Keratinocyte (primary cell): Measurements from ENCODE around the gene CISTR. TPM values are rescaled to one million over a fixed set of nuclear protein-coding genes. Genes with fewer than 3 reads are reported as not detected.

Experiments
- DNase-seq: peaks from one replicate; pipeline ENCODE4 v3.0.0-alpha.2; 2011; ENCODE audit warnings: low read depth, missing footprints, low spot score
- FAIRE-seq: peaks from 2 replicates; lab custom pipeline; 2011; peaks lifted over from hg19 to GRCh38; lab: Jason Lieb, UNC
- H2AFZ ChIP-seq: 2 replicates; pipeline ENCODE4 v1.6.0; 2012; ENCODE audit warnings: low read length, control low read depth, inconsistent platforms; ENCODE audit not compliant: control insufficient read depth
- H3K27ac ChIP-seq: 2 replicates; pipeline ENCODE4 v1.5.1; 2011; ENCODE audit warnings: low read length; ENCODE audit not compliant: control insufficient read depth, insufficient read depth
- H3K27me3 ChIP-seq: 3 replicates; pipeline ENCODE4 v1.6.0; 2011; ENCODE audit warnings: low read length; ENCODE audit not compliant: control insufficient read depth, insufficient read depth; ENCODE audit errors: extremely low read depth
- H3K36me3 ChIP-seq, 2 experiments: 2 replicates in 1 of 2; 3 replicates in 1 of 2; pipeline ENCODE4 v1.5.1; 2011; ENCODE audit warnings: low read length in 2 of 2, mild to moderate bottlenecking in 1 of 2; ENCODE audit not compliant: control insufficient read depth in 2 of 2, insufficient read depth in 2 of 2; ENCODE audit errors: extremely low read depth in 1 of 2
- H3K4me1 ChIP-seq: 3 replicates; pipeline ENCODE4 v1.5.1; 2011; ENCODE audit warnings: low read length; ENCODE audit not compliant: control insufficient read depth, insufficient read depth; ENCODE audit errors: extremely low read depth
- H3K4me2 ChIP-seq: 3 replicates; pipeline ENCODE4 v1.6.0; 2011; ENCODE audit warnings: low read depth, low read length; ENCODE audit not compliant: control insufficient read depth, insufficient read depth; ENCODE audit errors: extremely low read depth
- H3K4me3 ChIP-seq, 3 experiments: fragments of 200-600 bp in 1 of 3; sonication (generic) in 1 of 3; 2 replicates in 2 of 3; 3 replicates in 1 of 3; pipeline ENCODE4 v1.5.1; 2011 to 2016; ENCODE audit warnings: low read length in 3 of 3, mild to moderate bottlenecking in 3 of 3, control low read depth in 2 of 3, inconsistent platforms in 1 of 3, low read depth in 1 of 3, mixed read lengths in 1 of 3, mixed run types in 1 of 3, moderate library complexity in 1 of 3; ENCODE audit not compliant: control insufficient read depth in 2 of 3, insufficient read depth in 2 of 3; ENCODE audit errors: extremely low read depth in 1 of 3
- H3K79me2 ChIP-seq: 2 replicates; pipeline ENCODE4 v1.6.0; 2012; ENCODE audit warnings: low read length; ENCODE audit not compliant: control insufficient read depth, insufficient read depth
- H3K9ac ChIP-seq: 3 replicates; pipeline ENCODE4 v1.6.0; 2011; ENCODE audit warnings: low read length; ENCODE audit not compliant: control insufficient read depth, insufficient read depth; ENCODE audit errors: extremely low read depth
- H3K9me1 ChIP-seq: 3 replicates; pipeline ENCODE4 v1.6.0; 2011; ENCODE audit warnings: low read length; ENCODE audit not compliant: control insufficient read depth, insufficient read depth; ENCODE audit errors: extremely low read depth
- H3K9me3 ChIP-seq: 2 replicates; pipeline ENCODE4 v1.5.1; 2012; ENCODE audit warnings: low read depth, low read length; ENCODE audit not compliant: control insufficient read depth
- H4K20me1 ChIP-seq: 3 replicates; pipeline ENCODE4 v1.6.0; 2011; ENCODE audit warnings: low read length; ENCODE audit not compliant: control insufficient read depth, insufficient read depth; ENCODE audit errors: extremely low read depth
- EZH2 ChIP-seq: IDR thresholded peaks from one replicate; pipeline ENCODE4 v1.6.1; 2012; ENCODE audit warnings: inconsistent platforms, mild to moderate bottlenecking, low read length, moderate library complexity
- dilution Hi-C: fragments of 300-500 bp; cut with MboI; formaldehyde crosslinking; loops from one replicate; pipeline ENCODE4 v1.7.0; 2020; ENCODE audit warnings: low sequenced_read_pairs; ENCODE audit not compliant: extremely low pct_ligation_motif_present
- polyA plus RNA-seq, 5 experiments: library from polyadenylated mRNA; depleted of rRNA in 3 of 5; stranded (reverse) in 3 of 5; stranded (forward) in 1 of 5; unstranded in 1 of 5; fragments of >200 nt; gene quantifications; 1 replicate in 1 of 5; 2 replicates in 3 of 5; 3 replicates in 1 of 5; pipeline versions ENCODE4 v1.2.1 to v1.2.3, GENCODE V29; 2011 to 2012; ENCODE audit warnings: missing spikeins in 2 of 5, low read depth in 1 of 5, low replicate concordance in 1 of 5
- TF ChIP-seq, protein P1 (sequence below), 3 experiments: IDR thresholded peaks in 1 of 3; conservative IDR thresholded peaks in 1 of 3; optimal IDR thresholded peaks in 1 of 3; 2 replicates in 2 of 3; 3 replicates in 1 of 3; pipeline versions ENCODE3 to v1.5.1; 2011; ENCODE audit warnings: low read length in 3 of 3, mild to moderate bottlenecking in 3 of 3, moderate library complexity in 2 of 3, control low read depth in 1 of 3, inconsistent platforms in 1 of 3; ENCODE audit not compliant: insufficient read depth in 2 of 3; ENCODE audit errors: extremely low read depth in 1 of 3

Gene CISTR
- polyA plus RNA-seq, 1 donor (not counting 4 experiments of a cell fraction or from before 2014, with no cell fraction given): not detected

DNA sequence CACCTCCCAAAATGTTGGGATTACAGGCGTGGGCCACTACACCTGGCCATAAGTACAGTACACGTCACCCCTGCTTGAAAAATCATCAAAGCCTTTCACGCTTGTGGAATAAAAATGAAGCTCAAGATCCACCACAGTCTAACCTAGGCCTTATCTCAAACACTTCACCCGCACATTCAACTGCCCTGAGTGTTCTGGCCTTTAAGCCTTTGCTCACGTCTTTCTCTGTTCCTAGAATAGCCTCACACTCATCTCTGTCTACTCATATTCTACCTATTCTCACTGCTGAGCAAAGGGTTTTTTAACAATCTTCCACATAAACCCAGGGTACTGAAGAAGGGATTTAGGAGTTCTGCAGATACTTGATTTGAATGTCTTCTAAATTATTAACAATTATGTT, 34.5 kb downstream of the CISTR start:
- DNase-seq: no peak
- no peak overlapping the region for H3K4me3 ChIP-seq
- H3K79me2 ChIP-seq: no peaks in the 10 kb centered on the region
- H3K36me3 ChIP-seq: peaks cover 6 to 28% of the 10 kb centered on the region in 2 experiments
- H3K9me3 ChIP-seq: no peaks in the 10 kb centered on the region
- no peak for FAIRE-seq
- H4K20me1 ChIP-seq: no peaks in the 10 kb centered on the region
- H3K27me3 ChIP-seq: no peaks in the 10 kb centered on the region
- no peak overlapping the region for H2AFZ ChIP-seq
- dilution Hi-C loops: no loop called here
- H3K4me2 ChIP-seq: no peak overlapping the region
- H3K27ac ChIP-seq: no peak overlapping the region
- H3K9ac ChIP-seq: no peak overlapping the region
- H3K4me1 ChIP-seq: no peaks in the 10 kb centered on the region
- no peaks in the 10 kb centered on the region for H3K9me1 ChIP-seq
- no peak for TF ChIP-seq EZH2
- TF ChIP-seq, protein P1, sequence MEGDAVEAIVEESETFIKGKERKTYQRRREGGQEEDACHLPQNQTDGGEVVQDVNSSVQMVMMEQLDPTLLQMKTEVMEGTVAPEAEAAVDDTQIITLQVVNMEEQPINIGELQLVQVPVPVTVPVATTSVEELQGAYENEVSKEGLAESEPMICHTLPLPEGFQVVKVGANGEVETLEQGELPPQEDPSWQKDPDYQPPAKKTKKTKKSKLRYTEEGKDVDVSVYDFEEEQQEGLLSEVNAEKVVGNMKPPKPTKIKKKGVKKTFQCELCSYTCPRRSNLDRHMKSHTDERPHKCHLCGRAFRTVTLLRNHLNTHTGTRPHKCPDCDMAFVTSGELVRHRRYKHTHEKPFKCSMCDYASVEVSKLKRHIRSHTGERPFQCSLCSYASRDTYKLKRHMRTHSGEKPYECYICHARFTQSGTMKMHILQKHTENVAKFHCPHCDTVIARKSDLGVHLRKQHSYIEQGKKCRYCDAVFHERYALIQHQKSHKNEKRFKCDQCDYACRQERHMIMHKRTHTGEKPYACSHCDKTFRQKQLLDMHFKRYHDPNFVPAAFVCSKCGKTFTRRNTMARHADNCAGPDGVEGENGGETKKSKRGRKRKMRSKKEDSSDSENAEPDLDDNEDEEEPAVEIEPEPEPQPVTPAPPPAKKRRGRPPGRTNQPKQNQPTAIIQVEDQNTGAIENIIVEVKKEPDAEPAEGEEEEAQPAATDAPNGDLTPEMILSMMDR (optimal IDR thresholded peaks at IDR 0.05 in 1 of 3, IDR thresholded peaks at IDR 0.05 in 1 of 3, conservative IDR thresholded peaks at IDR 0.05 in 1 of 3; ENCODE audit: extremely low read depth in 1 of 3, insufficient read depth in 2 of 3, low read length in 3 of 3): no peak

DNA sequence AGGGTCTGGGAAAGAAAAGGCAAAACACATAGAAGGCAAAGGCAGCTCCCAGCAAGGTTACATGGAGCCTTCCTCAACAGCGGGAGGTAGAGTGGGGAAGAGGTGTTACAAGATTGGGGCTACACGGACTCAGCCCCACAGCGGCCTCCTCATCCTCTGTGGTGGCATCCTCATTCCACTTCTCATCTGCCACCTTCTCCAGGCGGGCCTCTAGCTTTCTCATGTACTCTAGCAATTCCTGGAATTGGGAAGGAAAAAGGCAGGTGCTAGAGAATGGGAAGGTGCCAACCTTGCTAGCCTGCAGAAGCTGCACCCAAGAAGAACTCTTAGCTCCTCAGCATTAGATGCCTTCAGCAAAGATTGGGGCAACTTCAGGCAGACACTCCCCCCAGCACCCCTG, 37.8 kb downstream of the CISTR start:
- dilution Hi-C loops: no loop called here
- no peak overlapping the region for H3K4me2 ChIP-seq
- FAIRE-seq (no peak), DNase-seq (no peak)
- peaks cover 6 to 24% of the 10 kb centered on the region in 2 experiments for H3K36me3 ChIP-seq
- H3K4me3 ChIP-seq: no peak overlapping the region
- H3K9me1 ChIP-seq: no peaks in the 10 kb centered on the region
- H3K79me2 ChIP-seq: no peaks in the 10 kb centered on the region
- TF ChIP-seq, protein P1 (optimal IDR thresholded peaks at IDR 0.05 in 1 of 3, IDR thresholded peaks at IDR 0.05 in 1 of 3, conservative IDR thresholded peaks at IDR 0.05 in 1 of 3; ENCODE audit: extremely low read depth in 1 of 3, insufficient read depth in 2 of 3, low read length in 3 of 3): no peak
- no peak overlapping the region for H2AFZ ChIP-seq
- H3K27me3 ChIP-seq: peaks cover 8% of the 10 kb centered on the region
- no peaks in the 10 kb centered on the region for H3K9me3 ChIP-seq
- no peaks in the 10 kb centered on the region for H4K20me1 ChIP-seq
- H3K27ac ChIP-seq: no peak overlapping the region
- H3K9ac ChIP-seq: no peak overlapping the region
- no peaks in the 10 kb centered on the region for H3K4me1 ChIP-seq
